Left lung (tissue), 10 donors: ENCODE measurements around the gene APOB. TPM values are rescaled to one million over a fixed set of nuclear protein-coding genes. Genes with fewer than 3 reads are reported as not detected.
A peak's percentile ranks its signal among the peaks of the same experiment; 100 is the strongest.

ENCODE experiments used
- ATAC-seq: fragments of 200-7000 bp; cut with Tn5 transposase; one replicate; pipeline ENCODE4 v1.9.1; 2020; ENCODE audit warnings: moderate library complexity
- DNase-seq, 4 donors: peaks; one replicate each; pipeline ENCODE4 v3.0.0-alpha.2; 2013 to 2020
- H3K27ac ChIP-seq, 2 donors: fragments of 200-600 bp; sonication (generic) in 1 of 2; one replicate each; pipeline versions ENCODE4 v1.5.0 to v1.8.0; 2020 to 2021
- H3K27me3 ChIP-seq, 2 donors: fragments of 200-600 bp; sonication (generic) in 1 of 2; one replicate each; pipeline versions ENCODE4 v1.5.0 to v1.8.0; 2020 to 2021
- H3K36me3 ChIP-seq, 2 donors: fragments of 200-600 bp; sonication (generic) in 1 of 2; one replicate each; pipeline versions ENCODE4 v1.5.0 to v1.8.0; 2020 to 2021
- H3K4me1 ChIP-seq, 2 donors: fragments of 200-600 bp; one replicate each; pipeline ENCODE4 v1.8.0; 2021
- H3K4me3 ChIP-seq, 2 donors: fragments of 200-600 bp; sonication (generic) in 1 of 2; one replicate each; pipeline versions ENCODE4 v1.5.0 to v1.8.0; 2020 to 2021; ENCODE audit warnings: mild to moderate bottlenecking in 1 of 2
- H3K9me3 ChIP-seq, 2 donors: fragments of 200-600 bp; sonication (generic) in 1 of 2; one replicate each; pipeline versions ENCODE4 v1.5.0 to v1.8.0; 2020 to 2021
- intact Hi-C, 2 donors: fragments of 100-400 bp; cut with DNase I; formaldehyde crosslinking; loops; one replicate each; pipeline versions ENCODE4 v1.11.2 to v1.14.2; 2022
- polyA plus RNA-seq, 6 donors: library from polyadenylated mRNA; unstranded; fragments of 120-200 nt; gene quantifications; one replicate each; pipeline ENCODE4 v1.2.1, GENCODE V29; 2013; ENCODE audit not compliant: insufficient read length in 6 of 6
- total RNA-seq, 2 donors: library from RNA; stranded (reverse); fragmentation: NEBNext Ultra II Directional; extraction: Animal tissue kit (Norgen Biotek cat#: 25700); gene quantifications; one replicate each; pipeline ENCODE4 v1.2.1, GENCODE V29; 2021
- TF ChIP-seq, protein P1 (sequence below), 2 donors: fragments of 200-600 bp; sonication (generic) in 1 of 2; IDR thresholded peaks; one replicate each; pipeline versions ENCODE4 v1.5.0 to v1.8.0; 2021; ENCODE audit warnings: antibody characterized with exemption in 2 of 2
- donor health status: DM: no; HTN: yes; CAD: no.
- donor health status: DM: no; HTN: no; CAD: no.

APOB gene
- total and polyA plus RNA-seq, 8 donors, result 0.01 to 1.5 (median 0.14) TPM

- H3K36me3 ChIP-seq, result no peaks in the 10 kb centered on the region
- H3K27me3 ChIP-seq, result peaks cover 3 to 45% of the 10 kb centered on the region in 2 donors
- TF ChIP-seq, protein P1, sequence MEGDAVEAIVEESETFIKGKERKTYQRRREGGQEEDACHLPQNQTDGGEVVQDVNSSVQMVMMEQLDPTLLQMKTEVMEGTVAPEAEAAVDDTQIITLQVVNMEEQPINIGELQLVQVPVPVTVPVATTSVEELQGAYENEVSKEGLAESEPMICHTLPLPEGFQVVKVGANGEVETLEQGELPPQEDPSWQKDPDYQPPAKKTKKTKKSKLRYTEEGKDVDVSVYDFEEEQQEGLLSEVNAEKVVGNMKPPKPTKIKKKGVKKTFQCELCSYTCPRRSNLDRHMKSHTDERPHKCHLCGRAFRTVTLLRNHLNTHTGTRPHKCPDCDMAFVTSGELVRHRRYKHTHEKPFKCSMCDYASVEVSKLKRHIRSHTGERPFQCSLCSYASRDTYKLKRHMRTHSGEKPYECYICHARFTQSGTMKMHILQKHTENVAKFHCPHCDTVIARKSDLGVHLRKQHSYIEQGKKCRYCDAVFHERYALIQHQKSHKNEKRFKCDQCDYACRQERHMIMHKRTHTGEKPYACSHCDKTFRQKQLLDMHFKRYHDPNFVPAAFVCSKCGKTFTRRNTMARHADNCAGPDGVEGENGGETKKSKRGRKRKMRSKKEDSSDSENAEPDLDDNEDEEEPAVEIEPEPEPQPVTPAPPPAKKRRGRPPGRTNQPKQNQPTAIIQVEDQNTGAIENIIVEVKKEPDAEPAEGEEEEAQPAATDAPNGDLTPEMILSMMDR (IDR thresholded peaks at IDR 0.05), result no peak
- no peaks in the 10 kb centered on the region for H3K9me3 ChIP-seq
- ATAC-seq (no peak), DNase-seq (no peak)
- intact Hi-C loops, result no loop called here
- no peak overlapping the region for H3K4me3 ChIP-seq
- H3K27ac ChIP-seq, result no peak overlapping the region
- no peaks in the 10 kb centered on the region for H3K4me1 ChIP-seq
These were observed 83.9 kb downstream of the APOB start for GRCh38 chr2:20960003-20960402.

- intact Hi-C loops, result no loop called here
These were observed 84.6 kb downstream of the APOB start for GRCh38 chr2:20959252-20959651.

DNA sequence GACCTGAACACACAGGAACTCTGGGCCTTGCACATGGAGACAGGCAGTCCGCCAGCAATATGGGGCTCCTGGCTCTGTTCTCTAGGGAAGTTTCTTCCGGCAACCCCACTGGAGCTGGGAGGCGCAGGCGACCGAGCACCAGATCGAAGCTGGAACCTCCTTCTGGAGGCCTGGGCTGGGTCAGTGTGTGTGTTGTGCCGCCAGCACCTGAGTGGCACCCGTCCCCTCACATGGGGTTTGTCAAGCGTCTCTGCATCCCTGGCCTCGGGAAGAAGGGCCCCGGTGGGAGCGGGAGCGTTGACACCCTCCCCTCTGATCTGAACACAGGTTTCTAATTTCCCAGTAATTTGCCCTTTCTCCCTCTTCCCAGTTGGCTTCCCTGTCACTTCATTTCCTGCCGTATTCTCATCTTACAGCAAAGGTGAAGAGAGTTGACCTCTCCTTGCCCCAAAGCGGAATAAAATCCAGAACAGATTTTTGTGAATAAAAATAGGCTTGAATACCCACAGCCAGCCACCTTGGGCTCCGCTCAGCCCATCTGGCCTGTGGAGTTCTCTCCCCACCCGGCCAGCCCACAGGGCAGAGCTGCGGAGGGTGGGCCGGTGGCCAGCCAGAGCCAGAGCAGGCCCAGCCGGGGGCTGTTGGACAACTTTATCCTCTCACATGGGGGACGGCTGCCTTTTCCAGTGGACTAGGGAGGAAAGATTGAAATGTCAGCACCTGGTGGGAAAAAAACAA, 85.9 kb downstream of the APOB start:
- H3K27ac ChIP-seq, result no peak overlapping the region
- TF ChIP-seq, protein P1 (IDR thresholded peaks at IDR 0.05), result no peak
- peaks cover 3 to 39% of the 10 kb centered on the region in 2 donors for H3K27me3 ChIP-seq
- H3K4me1 ChIP-seq, result no peaks in the 10 kb centered on the region
- ATAC-seq (no peak), DNase-seq (no peak)
- H3K4me3 ChIP-seq, result no peak overlapping the region
- no peaks in the 10 kb centered on the region for H3K9me3 ChIP-seq
- H3K36me3 ChIP-seq, result no peaks in the 10 kb centered on the region
- intact Hi-C loops, result no loop called here

More at GRCh38 chr2:20959252-20959651, 84.6 kb downstream of the APOB start:
- Histone ChIP-seq H3K27me3 (peaks cover 3 to 45% of the 10 kb centered on the region in 2 donors), H3K4me1 (no peaks in the 10 kb centered on the region), H3K4me3 (no peak overlapping the region), H3K27ac (no peak overlapping the region), H3K9me3 (no peaks in the 10 kb centered on the region), H3K36me3 (no peaks in the 10 kb centered on the region)
- no peak for DNase-seq
- ATAC-seq, result no peak
- TF ChIP-seq, protein P1 (IDR thresholded peaks at IDR 0.05), result no peak

DNA sequence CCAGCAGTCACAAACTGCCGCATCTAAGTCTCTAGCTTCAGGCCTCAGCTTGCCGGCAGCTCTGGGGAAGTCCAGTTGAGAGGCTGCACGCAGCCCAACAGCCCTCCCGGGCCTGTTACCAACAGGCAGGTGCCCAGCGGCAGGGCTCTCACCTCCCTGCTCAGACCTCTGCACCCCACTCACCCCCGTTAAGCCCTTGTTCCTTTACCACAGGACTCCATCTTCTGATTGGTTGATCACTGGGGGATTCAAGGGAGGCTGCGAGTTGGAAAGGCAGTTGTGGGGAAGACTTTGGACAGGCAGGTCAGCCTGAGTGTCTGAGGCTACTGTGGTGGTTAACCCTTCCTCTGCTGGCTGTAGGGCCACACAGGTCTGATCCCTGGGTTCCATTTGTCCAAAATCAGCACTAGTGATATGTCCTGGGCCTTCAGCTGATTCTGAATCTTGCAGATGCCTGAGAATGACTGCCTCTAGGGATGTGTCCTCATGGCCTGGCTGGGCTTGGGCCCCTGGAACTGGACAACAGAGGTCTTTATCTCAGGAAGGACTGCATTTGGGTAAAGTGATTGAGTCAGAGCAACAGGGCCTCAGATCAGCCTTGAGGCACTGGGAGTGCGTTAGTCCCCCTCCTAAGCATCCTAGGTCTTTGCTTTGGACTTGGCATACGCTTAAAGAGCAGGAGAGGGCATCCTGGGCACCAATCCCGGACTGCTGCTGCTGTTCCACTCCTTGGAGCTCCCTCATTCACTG, 88.4 kb downstream of the APOB start:
- TF ChIP-seq, protein P1 (IDR thresholded peaks at IDR 0.05), result no peak
- Histone ChIP-seq H3K27ac (no peak overlapping the region), H3K9me3 (no peaks in the 10 kb centered on the region), H3K4me3 (no peak overlapping the region), H3K36me3 (no peaks in the 10 kb centered on the region), H3K4me1 (no peaks in the 10 kb centered on the region), H3K27me3 (peaks cover 0 to 20% of the 10 kb centered on the region in 2 donors)
- no peak for ATAC-seq
- intact Hi-C loops, result no loop called here
- no peak for DNase-seq

DNA sequence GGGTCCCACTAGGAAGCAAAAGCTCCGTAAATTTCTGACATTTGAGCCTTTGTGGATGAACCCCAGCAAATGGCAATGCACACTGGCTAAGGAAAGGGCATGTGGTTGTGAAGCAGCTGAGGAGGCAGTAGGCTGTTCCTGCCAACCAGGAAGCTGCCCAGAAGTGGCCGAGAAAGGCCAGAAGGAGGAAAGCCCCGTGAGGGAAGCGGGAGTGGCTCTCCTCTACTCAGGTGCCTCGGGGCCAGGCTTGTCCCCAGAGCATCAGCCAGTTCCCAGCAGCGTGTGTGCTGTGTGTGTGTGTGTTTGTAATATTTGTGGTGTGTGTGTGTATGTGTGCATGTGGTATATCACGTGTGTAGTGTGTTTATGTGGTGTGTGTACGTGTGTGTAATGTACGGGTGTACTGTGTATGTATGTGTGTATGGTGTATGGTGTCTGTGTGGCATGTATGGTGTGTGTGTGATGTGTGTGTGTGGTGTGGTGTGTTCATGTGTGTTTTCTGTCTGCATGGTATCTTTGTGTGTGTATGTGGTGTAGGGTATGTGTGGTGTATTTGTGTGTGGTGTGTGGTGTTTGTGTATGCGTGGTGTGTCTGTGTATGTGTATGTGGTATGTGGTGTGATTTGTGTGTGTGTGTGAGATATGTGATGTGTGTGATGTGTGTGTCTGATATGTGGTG, 90.6 kb downstream of the APOB start:
- H3K27ac ChIP-seq, result no peak overlapping the region
- TF ChIP-seq, protein P1 (IDR thresholded peaks at IDR 0.05), result no peak
- H3K4me3 ChIP-seq, result no peak overlapping the region
- no peaks in the 10 kb centered on the region for H3K4me1 ChIP-seq
- H3K9me3 ChIP-seq, result no peaks in the 10 kb centered on the region
- DNase-seq (no peak), ATAC-seq (peak; percentile 65)
- H3K36me3 ChIP-seq, result no peaks in the 10 kb centered on the region
- peaks cover 0 to 6% of the 10 kb centered on the region in 2 donors for H3K27me3 ChIP-seq
- intact Hi-C loops, result no loop called here
